H1 (cell line): ENCODE data around the gene PNMA1. TPM values are rescaled to one million over a fixed set of nuclear protein-coding genes. Genes with fewer than 3 reads are reported as not detected.

Experiments
- CTCF ChIA-PET: fragments of 300-600 bp; sonication (Branson Sonifier 250); formaldehyde crosslinking; loops from one replicate; lab custom pipeline; 2021; ENCODE audit not compliant: partially characterized antibody; lab: Charles Lee
- POLR2A ChIA-PET: fragments of 300-600 bp; sonication (Branson Sonifier 250); formaldehyde crosslinking; loops from one replicate; lab custom pipeline; 2021; ENCODE audit warnings: inconsistent platforms; ENCODE audit not compliant: partially characterized antibody; lab: Charles Lee
- DNase-seq, 2 experiments: peaks; one replicate each; pipeline versions ENCODE4 v3.0.0 to v3.0.0-alpha.2; 2010 to 2022; ENCODE audit warnings: low spot score in 2 of 2, low read depth in 1 of 2, mixed read lengths in 1 of 2
- FAIRE-seq: peaks from 2 replicates; lab custom pipeline; 2011; peaks lifted over from hg19 to GRCh38; lab: Jason Lieb, UNC
- H2AFZ ChIP-seq: 2 replicates; pipeline ENCODE4 v1.8.1; 2012; ENCODE audit warnings: low read length, inconsistent platforms
- H2AK5ac ChIP-seq: 2 replicates; pipeline ENCODE4 v1.6.1; 2013; ENCODE audit warnings: low read depth, low read length
- H2BK120ac ChIP-seq: replicated peaks from 2 replicates; pipeline ENCODE3; 2013; ENCODE audit warnings: low read depth, low read length, inconsistent platforms
- H2BK12ac ChIP-seq: 2 replicates; pipeline ENCODE4 v1.6.1; 2013; ENCODE audit warnings: low read depth, low read length
- H2BK15ac ChIP-seq: 2 replicates; pipeline ENCODE4 v1.6.1; 2013; ENCODE audit warnings: low read length
- H2BK20ac ChIP-seq: 2 replicates; pipeline ENCODE4 v1.6.1; 2013; ENCODE audit warnings: low read length
- H2BK5ac ChIP-seq: 2 replicates; pipeline ENCODE4 v1.6.1; 2013; ENCODE audit warnings: low read depth, low read length
- H3K14ac ChIP-seq: 2 replicates; pipeline ENCODE4 v1.6.1; 2013; ENCODE audit warnings: inconsistent platforms; ENCODE audit not compliant: insufficient read length
- H3K18ac ChIP-seq: 2 replicates; pipeline ENCODE4 v1.6.1; 2013; ENCODE audit warnings: low read length; ENCODE audit errors: extremely low read depth
- H3K23ac ChIP-seq: 2 replicates; pipeline ENCODE4 v1.6.1; 2013; ENCODE audit warnings: inconsistent platforms; ENCODE audit not compliant: insufficient read length
- H3K23me2 ChIP-seq: 2 replicates; pipeline ENCODE4 v1.6.1; 2013; ENCODE audit warnings: low read depth, low read length
- H3K27ac ChIP-seq: 2 replicates; pipeline ENCODE4 v1.6.1; 2011; ENCODE audit warnings: low read depth, low read length, inconsistent platforms
- H3K27me3 ChIP-seq, 4 experiments: replicated peaks in 1 of 4; 1 replicate in 1 of 4; 2 replicates in 3 of 4; pipeline versions ENCODE4 v1.6.1 to v1.8.1; 2011 to 2013; ENCODE audit warnings: low read length in 3 of 4, mild to moderate bottlenecking in 3 of 4, inconsistent platforms in 2 of 4, mixed read lengths in 2 of 4, moderate library complexity in 1 of 4; ENCODE audit not compliant: control insufficient read depth in 3 of 4, insufficient read depth in 3 of 4; ENCODE audit errors: extremely low read depth in 1 of 4
- H3K36me3 ChIP-seq, 4 experiments: 2 replicates each; pipeline versions ENCODE4 v1.6.1 to v1.8.1; 2011 to 2013; ENCODE audit warnings: mild to moderate bottlenecking in 4 of 4, low read length in 3 of 4, moderate library complexity in 2 of 4, control low read depth in 1 of 4, inconsistent platforms in 1 of 4; ENCODE audit not compliant: insufficient read depth in 4 of 4, control insufficient read depth in 2 of 4
- H3K4ac ChIP-seq: replicated peaks from 2 replicates; pipeline ENCODE3; 2013; ENCODE audit warnings: low read length, low read depth, mixed read lengths, inconsistent platforms; ENCODE audit not compliant: insufficient read length
- H3K4me1 ChIP-seq, 4 experiments: replicated peaks in 1 of 4; 1 replicate in 1 of 4; 2 replicates in 3 of 4; pipeline versions ENCODE4 v1.6.1 to v1.8.1; 2011 to 2013; ENCODE audit warnings: low read length in 3 of 4, inconsistent platforms in 2 of 4, mixed read lengths in 1 of 4; ENCODE audit not compliant: insufficient read depth in 4 of 4, control insufficient read depth in 3 of 4
- H3K4me2 ChIP-seq, 2 experiments: 2 replicates each; pipeline versions ENCODE4 v1.6.1 to v1.8.1; 2011 to 2013; ENCODE audit warnings: low read depth in 2 of 2, low read length in 2 of 2, control low read depth in 1 of 2, inconsistent platforms in 1 of 2, mild to moderate bottlenecking in 1 of 2; ENCODE audit not compliant: insufficient read depth in 1 of 2
- H3K4me3 ChIP-seq, 4 experiments: fragments of 200-600, 300-600 bp in 1 of 4; sonication (generic), shearing (Covaris generic), sonication (Bioruptor Twin) in 1 of 4; 2 replicates each; pipeline versions ENCODE4 v1.5.1 to v1.8.1; 2011 to 2016; ENCODE audit warnings: low read length in 4 of 4, low read depth in 3 of 4, control low read depth in 2 of 4, inconsistent platforms in 2 of 4, mild to moderate bottlenecking in 2 of 4, mixed read lengths in 1 of 4, moderate library complexity in 1 of 4; ENCODE audit not compliant: insufficient read depth in 2 of 4; ENCODE audit errors: extremely low read depth in 1 of 4
- H3K56ac ChIP-seq: replicated peaks from 2 replicates; pipeline ENCODE3; 2013; ENCODE audit warnings: low read depth, mild to moderate bottlenecking, mixed read lengths, low read length, inconsistent platforms; ENCODE audit not compliant: insufficient read length
- H3K79me1 ChIP-seq: 2 replicates; pipeline ENCODE4 v1.6.1; 2013; ENCODE audit warnings: low read depth, low read length, control low read depth
- H3K79me2 ChIP-seq, 2 experiments: 2 replicates each; pipeline versions ENCODE4 v1.6.1 to v1.8.1; 2012 to 2013; ENCODE audit warnings: low read length in 2 of 2, mild to moderate bottlenecking in 2 of 2, inconsistent platforms in 1 of 2; ENCODE audit not compliant: insufficient read depth in 2 of 2, control insufficient read depth in 1 of 2
- H3K9ac ChIP-seq, 4 experiments: replicated peaks in 1 of 4; 1 replicate in 1 of 4; 2 replicates in 3 of 4; pipeline versions ENCODE4 v1.6.1 to v1.8.1; 2011 to 2013; ENCODE audit warnings: low read depth in 3 of 4, low read length in 3 of 4, control low read depth in 2 of 4, mild to moderate bottlenecking in 2 of 4, moderate library complexity in 2 of 4, inconsistent platforms in 1 of 4; ENCODE audit errors: extremely low read depth in 1 of 4
- H3K9me3 ChIP-seq, 2 experiments: 2 replicates each; pipeline versions ENCODE4 v1.6.1 to v1.8.1; 2012 to 2013; ENCODE audit warnings: mild to moderate bottlenecking in 2 of 2, moderate library complexity in 2 of 2, control low read depth in 1 of 2, inconsistent platforms in 1 of 2, low read depth in 1 of 2, low read length in 1 of 2, mixed read lengths in 1 of 2; ENCODE audit not compliant: insufficient read depth in 2 of 2
- H4K20me1 ChIP-seq, 2 experiments: replicated peaks in 1 of 2; 2 replicates each; pipeline versions ENCODE3 to v1.8.1; 2011 to 2013; ENCODE audit warnings: inconsistent platforms in 2 of 2, low read length in 2 of 2, mild to moderate bottlenecking in 1 of 2; ENCODE audit not compliant: insufficient read depth in 2 of 2, control insufficient read depth in 1 of 2
- H4K5ac ChIP-seq: 2 replicates; pipeline ENCODE4 v1.6.1; 2013; ENCODE audit warnings: low read length, low read depth, mixed read lengths, inconsistent platforms; ENCODE audit not compliant: insufficient read length
- H4K8ac ChIP-seq: 2 replicates; pipeline ENCODE4 v1.8.0; 2013; ENCODE audit warnings: mild to moderate bottlenecking, moderate library complexity, low read length, inconsistent platforms; ENCODE audit not compliant: insufficient read depth; ENCODE audit errors: extremely low read depth
- H4K91ac ChIP-seq: replicated peaks from 2 replicates; pipeline ENCODE3; 2013; ENCODE audit warnings: low read length, mixed read lengths, inconsistent platforms; ENCODE audit not compliant: insufficient read length
- BCL11A ChIP-seq, 2 experiments: IDR thresholded peaks; one replicate each; pipeline ENCODE4 v1.6.1; 2011; ENCODE audit warnings: low read depth in 2 of 2, low read length in 2 of 2, mild to moderate bottlenecking in 2 of 2
- CTCF ChIP-seq, 3 experiments: IDR thresholded peaks; 1 replicate in 2 of 3; 2 replicates in 1 of 3; pipeline versions ENCODE4 v1.5.1 to v1.6.1; 2011; ENCODE audit warnings: low read length in 3 of 3, mild to moderate bottlenecking in 3 of 3, inconsistent platforms in 2 of 3, low read depth in 1 of 3, moderate library complexity in 1 of 3; ENCODE audit not compliant: insufficient read depth in 1 of 3; ENCODE audit errors: control extremely low read depth in 1 of 3
- WGBS, 2 experiments: shearing (Covaris generic) in 1 of 2; methylation state at CpG; one replicate each; pipeline versions ENCODE4 v1.1.6 to v1.1.7; 2013 to 2015; ENCODE audit warnings: low lambda C conversion rate in 2 of 2, mixed read lengths in 2 of 2, inconsistent platforms in 1 of 2, low coverage in 1 of 2, missing lambda C conversion rate in 1 of 2; ENCODE audit not compliant: insufficient replicate concordance in 2 of 2, insufficient coverage in 1 of 2, insufficient read length in 1 of 2; ENCODE audit errors: extremely low coverage in 1 of 2, missing lambda C conversion rate in 1 of 2; 5-methylcytosine and 5-hydroxymethylcytosine counted together
- polyA plus RNA-seq, 7 experiments: library from polyadenylated mRNA; depleted of rRNA in 3 of 7; stranded (reverse) in 5 of 7; unstranded in 2 of 7; fragments of >200 nt in 5 of 7; fragments of 200-250 nt in 2 of 7; gene quantifications; 1 replicate in 5 of 7; 2 replicates in 1 of 7; 4 replicates in 1 of 7; pipeline versions ENCODE4 v1.2.1 to v1.2.3, GENCODE V29; 2011 to 2013; ENCODE audit warnings: missing spikeins in 2 of 7, mixed read lengths in 2 of 7
- total RNA-seq: library from RNA; stranded (reverse); fragmentation: NEBNext Ultra II Directional; extraction: Animal tissue kit (Norgen Biotek cat#: 25700); gene quantifications from 2 replicates; pipeline ENCODE4 v1.2.1, GENCODE V29; 2021

PNMA1 gene
- total and polyA plus RNA-seq, 2 of the 8 experiments (the other 6 are each of a cell fraction or from before 2014, with no cell fraction given): 15.8 to 52.7 TPM

- Histone ChIP-seq H2AK5ac (no peak overlapping the region), H3K36me3 (peaks cover 0 to 6% (median 0%) of the 10 kb centered on the region in 4 experiments; a peak in 2 of 8 replicates), H2BK5ac (no peak overlapping the region), H3K27ac (no peak overlapping the region), H2BK12ac (no peak overlapping the region), H3K9ac (no peak overlapping the region), H3K18ac (no peak overlapping the region), H3K4me2 (no peak overlapping the region), H3K23ac (no peak overlapping the region), H3K4me1 (peaks cover 8 to 21% (median 19%) of the 10 kb centered on the region in 4 experiments), H3K79me2 (no peaks in the 10 kb centered on the region), H3K9me3 (no peaks in the 10 kb centered on the region), H4K91ac (no peak overlapping the region), H4K8ac (no peak overlapping the region), H2BK20ac (no peak overlapping the region), H3K56ac (no peak overlapping the region), H3K23me2 (peaks cover 5% of the 10 kb centered on the region), H3K27me3 (no peaks in the 10 kb centered on the region), H2BK15ac (no peak overlapping the region), H3K79me1 (no peaks in the 10 kb centered on the region), H3K4ac (no peak overlapping the region), H3K4me3 (no peak overlapping the region), H2BK120ac (no peak overlapping the region), H2AFZ (no peak overlapping the region), H3K14ac (no peak overlapping the region), H4K20me1 (peaks cover 0 to 2% of the 10 kb centered on the region in 2 experiments), H4K5ac (no peak overlapping the region)
- no peak for DNase-seq
- WGBS, 2 experiments: 90% methylated on average over 7 of the region's 7 CpGs; no CpG with 5 or more reads in 1 of the 2 experiments
- TF ChIP-seq CTCF (IDR thresholded peaks at IDR 0.05; ENCODE audit: control extremely low read depth in 1 of 3, insufficient read depth in 1 of 3, low read depth in 1 of 3, low read length in 3 of 3) (no peak), BCL11A (IDR thresholded peaks at IDR 0.05; ENCODE audit: low read depth in 2 of 2, low read length in 2 of 2) (no peak)
- ChIA-PET POLR2A (interaction anchor here (1.4 to 3.4 kb wide), 2 partner anchors 10 to 128 kb away, joined by 4 to 15 read pairs; partner anchors contain the start of gene PNMA1), CTCF (interaction anchor here (0.6 to 13.7 kb wide), 8 partner anchors 11 to 250 kb away, joined by 3 to 179 read pairs (median 5); partner anchors contain the start of gene ACOT2)
- no peak for FAIRE-seq
These were observed 9.2 kb upstream of the PNMA1 start for GRCh38 chr14:73723406-73723796.
